Muscle layer of duodenum (tissue), 2 donors: ENCODE measurements around the gene TOM1L2.

Source experiments
- H3K27ac ChIP-seq: one replicate; pipeline ENCODE4 v1.7.0; 2013; ENCODE audit warnings: mild to moderate bottlenecking, low read length
- H3K27me3 ChIP-seq: one replicate; pipeline ENCODE4 v1.7.0; 2013; ENCODE audit warnings: low read depth, mild to moderate bottlenecking, control low read depth, low read length
- H3K36me3 ChIP-seq, 2 donors: one replicate each; pipeline ENCODE4 v1.7.0; 2013; ENCODE audit warnings: low read length in 2 of 2, control low read depth in 1 of 2, mild to moderate bottlenecking in 1 of 2; ENCODE audit not compliant: insufficient read depth in 2 of 2, control insufficient read depth in 1 of 2
- H3K4me1 ChIP-seq, 2 donors: one replicate each; pipeline ENCODE4 v1.7.0; 2013; ENCODE audit warnings: low read length in 2 of 2, mild to moderate bottlenecking in 2 of 2, control low read depth in 1 of 2, moderate library complexity in 1 of 2; ENCODE audit not compliant: insufficient read depth in 2 of 2, control insufficient read depth in 1 of 2
- H3K4me3 ChIP-seq, 2 donors: one replicate each; pipeline ENCODE4 v1.7.0; 2013; ENCODE audit warnings: low read length in 2 of 2, low read depth in 1 of 2, mild to moderate bottlenecking in 1 of 2
- H3K9me3 ChIP-seq, 2 donors: one replicate each; pipeline ENCODE4 v1.7.0; 2013; ENCODE audit warnings: low read length in 2 of 2, control low read depth in 1 of 2, mild to moderate bottlenecking in 1 of 2; ENCODE audit not compliant: control insufficient read depth in 1 of 2
- donor health status: healthy.

Gene TOM1L2

GRCh38 chr17:17859909-17860765, 112.1 kb downstream of the TOM1L2 start:
- Histone ChIP-seq H3K27ac (no peak overlapping the region), H3K36me3 (peaks cover 0 to 24% of the 10 kb centered on the region in 2 donors), H3K4me3 (no peak overlapping the region), H3K9me3 (no peaks in the 10 kb centered on the region), H3K27me3 (no peaks in the 10 kb centered on the region), H3K4me1 (peaks cover 0 to 15% of the 10 kb centered on the region in 2 donors)

GRCh38 chr17:17857496-17857895, 114.7 kb downstream of the TOM1L2 start:
- Histone ChIP-seq H3K27ac (no peak overlapping the region), H3K36me3 (peaks cover 0 to 21% of the 10 kb centered on the region in 2 donors), H3K4me3 (no peak overlapping the region), H3K27me3 (no peaks in the 10 kb centered on the region), H3K4me1 (peaks cover 0 to 15% of the 10 kb centered on the region in 2 donors), H3K9me3 (no peaks in the 10 kb centered on the region)

GRCh38 chr17:17856386-17856785, 115.8 kb downstream of the TOM1L2 start:
- Histone ChIP-seq H3K27me3 (no peaks in the 10 kb centered on the region), H3K4me1 (peaks cover 0 to 15% of the 10 kb centered on the region in 2 donors), H3K9me3 (no peaks in the 10 kb centered on the region), H3K36me3 (peaks cover 0 to 11% of the 10 kb centered on the region in 2 donors), H3K4me3 (no peak overlapping the region), H3K27ac (no peak overlapping the region)

GRCh38 chr17:17855976-17856375, 116.2 kb downstream of the TOM1L2 start:
- Histone ChIP-seq H3K27ac (no peak overlapping the region), H3K9me3 (no peaks in the 10 kb centered on the region), H3K36me3 (peaks cover 0 to 7% of the 10 kb centered on the region in 2 donors), H3K4me1 (peaks cover 0 to 14% of the 10 kb centered on the region in 2 donors), H3K4me3 (no peak overlapping the region), H3K27me3 (no peaks in the 10 kb centered on the region)

- Histone ChIP-seq H3K27ac (peak overlapping the region; percentile 9), H3K27me3 (no peaks in the 10 kb centered on the region), H3K9me3 (no peaks in the 10 kb centered on the region), H3K4me1 (peaks cover 12 to 19% of the 10 kb centered on the region in 2 donors), H3K4me3 (no peak overlapping the region), H3K36me3 (peaks cover 0 to 3% of the 10 kb centered on the region in 2 donors)
Measured at GRCh38 chr17:17853811-17854447, 118.3 kb downstream of the TOM1L2 start.

GRCh38 chr17:17852930-17853329, 119.3 kb downstream of the TOM1L2 start:
- no peak overlapping the region for H3K4me3 ChIP-seq
- H3K27ac ChIP-seq: no peak overlapping the region
- no peaks in the 10 kb centered on the region for H3K27me3 ChIP-seq
- peaks cover 12 to 25% of the 10 kb centered on the region in 2 donors for H3K4me1 ChIP-seq
- H3K36me3 ChIP-seq: peaks cover 0 to 3% of the 10 kb centered on the region in 2 donors
- no peaks in the 10 kb centered on the region for H3K9me3 ChIP-seq

GRCh38 chr17:17851103-17852002, 120.8 kb downstream of the TOM1L2 start:
- no peak overlapping the region for H3K27ac ChIP-seq
- no peaks in the 10 kb centered on the region for H3K27me3 ChIP-seq
- no peaks in the 10 kb centered on the region for H3K9me3 ChIP-seq
- H3K4me3 ChIP-seq: no peak overlapping the region
- peaks cover 0 to 17% of the 10 kb centered on the region in 2 donors for H3K36me3 ChIP-seq
- peaks cover 12 to 25% of the 10 kb centered on the region in 2 donors for H3K4me1 ChIP-seq

- peaks cover 12 to 25% of the 10 kb centered on the region in 2 donors for H3K4me1 ChIP-seq
- H3K27me3 ChIP-seq: no peaks in the 10 kb centered on the region
- no peak overlapping the region for H3K4me3 ChIP-seq
- H3K36me3 ChIP-seq: peaks cover 0 to 18% of the 10 kb centered on the region in 2 donors
- peak overlapping the region; percentile 56 for H3K27ac ChIP-seq
- no peaks in the 10 kb centered on the region for H3K9me3 ChIP-seq
Measured at GRCh38 chr17:17849845-17850373, 122.3 kb downstream of the TOM1L2 start.

- Histone ChIP-seq H3K9me3 (no peaks in the 10 kb centered on the region), H3K27ac (peak overlapping the region; percentile 56), H3K4me1 (peaks cover 12 to 25% of the 10 kb centered on the region in 2 donors), H3K27me3 (no peaks in the 10 kb centered on the region), H3K36me3 (peaks cover 0 to 18% of the 10 kb centered on the region in 2 donors), H3K4me3 (no peak overlapping the region)
Measured at GRCh38 chr17:17849147-17849820, 122.9 kb downstream of the TOM1L2 start.

GRCh38 chr17:17848311-17849082, 123.7 kb downstream of the TOM1L2 start:
- H3K36me3 ChIP-seq: peaks cover 0 to 16% of the 10 kb centered on the region in 2 donors
- no peak overlapping the region for H3K4me3 ChIP-seq
- H3K4me1 ChIP-seq: peaks cover 12 to 25% of the 10 kb centered on the region in 2 donors
- H3K27ac ChIP-seq: peak overlapping the region; percentile 56
- H3K9me3 ChIP-seq: no peaks in the 10 kb centered on the region
- H3K27me3 ChIP-seq: no peaks in the 10 kb centered on the region
